K562 (cell line): ENCODE results near the gene VHLL. TPM values are rescaled to one million over a fixed set of nuclear protein-coding genes. Genes with fewer than 3 reads are reported as not detected.

Source experiments
- BCL6 ChIP-seq: fragments of 250-450 bp; sonication (Bioruptor Pico); IDR thresholded peaks from 2 replicates; pipeline ENCODE4 v1.4.0; 2020
- BHLHE40 ChIP-seq: IDR thresholded peaks from 2 replicates; pipeline ENCODE4 v1.6.1; 2011; ENCODE audit warnings: low read length, improper control_type of control experiment
- CBX1 ChIP-seq: sonication (generic); IDR thresholded peaks from 2 replicates; pipeline ENCODE4 v1.6.1; 2016; ENCODE audit warnings: antibody characterized with exemption, low read depth, mild to moderate bottlenecking
- EGR1 ChIP-seq: fragments of 450-650 bp; conservative IDR thresholded peaks from 2 replicates; pipeline ENCODE4 v1.6.1; 2017; ENCODE audit warnings: mild to moderate bottlenecking
- IRF2 ChIP-seq: sonication (generic); formaldehyde crosslinking; IDR thresholded peaks from 2 replicates; pipeline ENCODE4 v1.8.1; 2022; ENCODE audit warnings: mild to moderate bottlenecking, missing genetic modification reagents
- KLF16 ChIP-seq: IDR thresholded peaks from 2 replicates; pipeline ENCODE4 v1.6.1; 2016; ENCODE audit warnings: antibody characterized with exemption
- MEF2A ChIP-seq: IDR thresholded peaks from 2 replicates; pipeline ENCODE4 v1.6.1; 2011; ENCODE audit warnings: low read depth, mild to moderate bottlenecking, low read length, moderate library complexity; ENCODE audit not compliant: control insufficient read depth
- NCOR1 ChIP-seq: fragments of 450-650 bp; IDR thresholded peaks from 2 replicates; pipeline ENCODE4 v1.6.1; 2016; ENCODE audit warnings: mild to moderate bottlenecking, moderate library complexity
- PML ChIP-seq: IDR thresholded peaks from 2 replicates; pipeline ENCODE4 v1.6.1; 2012; ENCODE audit warnings: low read length, inconsistent platforms
- RAD21 ChIP-seq, 2 experiments: fragments of 250-450 bp in 1 of 2; fragments of 450-650 bp in 1 of 2; sonication (Bioruptor Pico) in 1 of 2; formaldehyde crosslinking in 1 of 2; IDR thresholded peaks in 1 of 2; conservative IDR thresholded peaks in 1 of 2; 2 replicates each; pipeline versions ENCODE4 v1.4.0 to v1.8.0; 2020 to 2022; ENCODE audit warnings: mild to moderate bottlenecking in 2 of 2, moderate library complexity in 1 of 2
- RBM14 ChIP-seq: fragments of 200-400 bp; formaldehyde crosslinking; IDR thresholded peaks from 2 replicates; pipeline ENCODE4 v1.6.1; 2018; ENCODE audit warnings: low read depth, mild to moderate bottlenecking, low read length, moderate library complexity, borderline replicate concordance; ENCODE audit not compliant: insufficient read depth
- RCOR1 ChIP-seq, 2 experiments: IDR thresholded peaks; 2 replicates each; pipeline ENCODE4 v1.6.1; 2012; ENCODE audit warnings: low read depth in 2 of 2, low read length in 2 of 2, borderline replicate concordance in 1 of 2, improper control_type of control experiment in 1 of 2
- TFAM ChIP-seq: fragments of 250-450 bp; sonication (Bioruptor Pico); conservative IDR thresholded peaks from 2 replicates; pipeline ENCODE4 v1.5.0; 2021; ENCODE audit warnings: mild to moderate bottlenecking, moderate library complexity
- TGIF2 ChIP-seq: sonication (generic); formaldehyde crosslinking; IDR thresholded peaks from 2 replicates; pipeline ENCODE4 v1.8.1; 2022; ENCODE audit warnings: mild to moderate bottlenecking, missing genetic modification reagents, moderate library complexity
- TOE1 ChIP-seq, 2 experiments: fragments of 450-650 bp in 1 of 2; sonication (generic) in 1 of 2; formaldehyde crosslinking in 1 of 2; IDR thresholded peaks; 2 replicates each; pipeline versions ENCODE4 v1.7.1 to v1.8.0; 2016 to 2022; ENCODE audit warnings: borderline replicate concordance in 2 of 2, mild to moderate bottlenecking in 2 of 2, antibody characterized with exemption in 1 of 2, inconsistent platforms in 1 of 2, low read depth in 1 of 2, missing genetic modification reagents in 1 of 2, moderate library complexity in 1 of 2
- polyA plus RNA-seq, 8 experiments: library from polyadenylated mRNA; depleted of rRNA in 4 of 8; stranded (reverse) in 5 of 8; unstranded in 3 of 8; fragments of >200 nt; fragmentation: Nextera tagmentation in 2 of 8; fragmentation: Illumina TruSeq in 1 of 8; extraction: Ambion mirVana in 2 of 8; extraction: Trizol in 1 of 8; gene quantifications; 2 replicates each; pipeline versions ENCODE4 v1.2.1 to v1.2.3, GENCODE V29; 2011 to 2014; ENCODE audit warnings: inconsistent platforms in 1 of 8, missing spikeins in 1 of 8
- total RNA-seq, 7 experiments: library from RNA; depleted of rRNA in 6 of 7; stranded (reverse); fragments of >200 nt in 6 of 7; fragmentation: Illumina TruSeq in 2 of 7; extraction: Trizol in 2 of 7; gene quantifications; 2 replicates each; pipeline versions ENCODE4 v1.2.1 to v1.2.3, GENCODE V29; 2011 to 2021; ENCODE audit warnings: low replicate concordance in 1 of 7
- TF ChIP-seq, protein P1 (sequence below): fragments of 250-450 bp; sonication (Bioruptor Pico); IDR thresholded peaks from 2 replicates; pipeline ENCODE4 v1.4.0; 2020; ENCODE audit warnings: mild to moderate bottlenecking
- TF ChIP-seq, protein P2 (sequence below): fragments of 250-450 bp; sonication (Bioruptor Pico); IDR thresholded peaks from 2 replicates; pipeline ENCODE4 v1.8.0; 2021; ENCODE audit warnings: moderate library complexity, mild to moderate bottlenecking, inconsistent platforms
- TF ChIP-seq, protein P3 (sequence below): sonication (generic); formaldehyde crosslinking; IDR thresholded peaks from 2 replicates; pipeline ENCODE4 v1.8.1; 2023; ENCODE audit warnings: missing genetic modification reagents, mild to moderate bottlenecking, borderline replicate concordance
- TF ChIP-seq, protein P4 (sequence below): fragments of 250-450 bp; sonication (Bioruptor Pico); IDR thresholded peaks from 2 replicates; pipeline ENCODE4 v1.8.0; 2021; ENCODE audit warnings: borderline replicate concordance, mild to moderate bottlenecking, moderate library complexity; ENCODE audit not compliant: poor library complexity, severe bottlenecking
- TF ChIP-seq, protein P5 (sequence below): sonication (generic); formaldehyde crosslinking; IDR thresholded peaks from 2 replicates; pipeline ENCODE4 v1.5.0; 2020; ENCODE audit warnings: missing genetic modification reagents

The VHLL gene
- total and polyA plus RNA-seq, 9 of the 15 experiments (the other 6 are each of a cell fraction or from before 2014, with no cell fraction given) = not detected

DNA sequence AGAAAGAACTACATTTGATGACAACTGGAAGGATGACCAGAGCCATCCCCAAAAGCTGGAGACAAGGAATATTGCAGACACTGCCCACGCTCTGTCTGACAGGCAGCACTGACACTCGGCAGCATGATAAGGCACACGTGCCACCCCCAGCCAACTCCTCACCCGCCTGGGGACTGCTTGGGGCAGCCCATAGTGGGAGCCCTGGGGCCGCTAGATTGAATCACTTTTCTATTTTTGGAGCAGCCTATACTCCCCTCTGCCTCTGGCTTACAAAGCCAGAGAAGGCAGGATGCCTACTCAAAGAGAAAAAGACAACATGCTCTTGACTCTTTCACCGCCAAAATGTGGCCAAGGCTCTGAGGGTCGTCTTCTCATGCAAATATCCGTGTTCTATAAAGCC is 17.8 kb downstream of the VHLL start (continued):
- TF ChIP-seq, protein P1, sequence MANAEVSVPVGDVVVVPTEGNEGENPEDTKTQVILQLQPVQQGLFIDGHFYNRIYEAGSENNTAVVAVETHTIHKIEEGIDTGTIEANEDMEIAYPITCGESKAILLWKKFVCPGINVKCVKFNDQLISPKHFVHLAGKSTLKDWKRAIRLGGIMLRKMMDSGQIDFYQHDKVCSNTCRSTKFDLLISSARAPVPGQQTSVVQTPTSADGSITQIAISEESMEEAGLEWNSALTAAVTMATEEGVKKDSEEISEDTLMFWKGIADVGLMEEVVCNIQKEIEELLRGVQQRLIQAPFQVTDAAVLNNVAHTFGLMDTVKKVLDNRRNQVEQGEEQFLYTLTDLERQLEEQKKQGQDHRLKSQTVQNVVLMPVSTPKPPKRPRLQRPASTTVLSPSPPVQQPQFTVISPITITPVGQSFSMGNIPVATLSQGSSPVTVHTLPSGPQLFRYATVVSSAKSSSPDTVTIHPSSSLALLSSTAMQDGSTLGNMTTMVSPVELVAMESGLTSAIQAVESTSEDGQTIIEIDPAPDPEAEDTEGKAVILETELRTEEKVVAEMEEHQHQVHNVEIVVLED (CRISPR knock-in tag) = no peak
- TF ChIP-seq, protein P2, sequence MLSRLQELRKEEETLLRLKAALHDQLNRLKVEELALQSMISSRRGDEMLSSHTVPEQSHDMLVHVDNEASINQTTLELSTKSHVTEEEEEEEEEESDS (CRISPR knock-in tag) = no peak
- TF ChIP-seq TFAM (CRISPR knock-in tag) = no peak
- TF ChIP-seq, protein P3, sequence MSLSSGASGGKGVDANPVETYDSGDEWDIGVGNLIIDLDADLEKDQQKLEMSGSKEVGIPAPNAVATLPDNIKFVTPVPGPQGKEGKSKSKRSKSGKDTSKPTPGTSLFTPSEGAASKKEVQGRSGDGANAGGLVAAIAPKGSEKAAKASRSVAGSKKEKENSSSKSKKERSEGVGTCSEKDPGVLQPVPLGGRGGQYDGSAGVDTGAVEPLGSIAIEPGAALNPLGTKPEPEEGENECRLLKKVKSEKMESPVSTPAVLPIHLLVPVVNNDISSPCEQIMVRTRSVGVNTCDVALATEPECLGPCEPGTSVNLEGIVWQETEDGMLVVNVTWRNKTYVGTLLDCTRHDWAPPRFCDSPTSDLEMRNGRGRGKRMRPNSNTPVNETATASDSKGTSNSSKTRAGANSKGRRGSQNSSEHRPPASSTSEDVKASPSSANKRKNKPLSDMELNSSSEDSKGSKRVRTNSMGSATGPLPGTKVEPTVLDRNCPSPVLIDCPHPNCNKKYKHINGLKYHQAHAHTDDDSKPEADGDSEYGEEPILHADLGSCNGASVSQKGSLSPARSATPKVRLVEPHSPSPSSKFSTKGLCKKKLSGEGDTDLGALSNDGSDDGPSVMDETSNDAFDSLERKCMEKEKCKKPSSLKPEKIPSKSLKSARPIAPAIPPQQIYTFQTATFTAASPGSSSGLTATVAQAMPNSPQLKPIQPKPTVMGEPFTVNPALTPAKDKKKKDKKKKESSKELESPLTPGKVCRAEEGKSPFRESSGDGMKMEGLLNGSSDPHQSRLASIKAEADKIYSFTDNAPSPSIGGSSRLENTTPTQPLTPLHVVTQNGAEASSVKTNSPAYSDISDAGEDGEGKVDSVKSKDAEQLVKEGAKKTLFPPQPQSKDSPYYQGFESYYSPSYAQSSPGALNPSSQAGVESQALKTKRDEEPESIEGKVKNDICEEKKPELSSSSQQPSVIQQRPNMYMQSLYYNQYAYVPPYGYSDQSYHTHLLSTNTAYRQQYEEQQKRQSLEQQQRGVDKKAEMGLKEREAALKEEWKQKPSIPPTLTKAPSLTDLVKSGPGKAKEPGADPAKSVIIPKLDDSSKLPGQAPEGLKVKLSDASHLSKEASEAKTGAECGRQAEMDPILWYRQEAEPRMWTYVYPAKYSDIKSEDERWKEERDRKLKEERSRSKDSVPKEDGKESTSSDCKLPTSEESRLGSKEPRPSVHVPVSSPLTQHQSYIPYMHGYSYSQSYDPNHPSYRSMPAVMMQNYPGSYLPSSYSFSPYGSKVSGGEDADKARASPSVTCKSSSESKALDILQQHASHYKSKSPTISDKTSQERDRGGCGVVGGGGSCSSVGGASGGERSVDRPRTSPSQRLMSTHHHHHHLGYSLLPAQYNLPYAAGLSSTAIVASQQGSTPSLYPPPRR (CRISPR knock-in tag) = no peak
- peak; percentile 100 for TF ChIP-seq TGIF2
- TF ChIP-seq EGR1 = peak; percentile 81
- TF ChIP-seq RAD21 (CRISPR knock-in tag; conservative IDR thresholded peaks at IDR 0.05 in 1 of 2, IDR thresholded peaks at IDR 0.05 in 1 of 2) = 0 out of 4 replicates have a peak, but pooled peaks of 1 of the 2 experiments have one; percentile 6
- no peak for TF ChIP-seq CBX1
- no peak for TF ChIP-seq IRF2 (CRISPR knock-in tag)
- no peak for TF ChIP-seq BCL6 (CRISPR knock-in tag)
- no peak for TF ChIP-seq TOE1 (IDR thresholded peaks at IDR 0.05; ENCODE audit: borderline replicate concordance)
- TF ChIP-seq TOE1 (CRISPR knock-in tag; IDR thresholded peaks at IDR 0.05; ENCODE audit: borderline replicate concordance, low read depth) = no peak
- peak; percentile 97 for TF ChIP-seq BHLHE40
- peak in 1 of 2 experiments; percentile 52; a peak in 1 of 4 replicates for TF ChIP-seq RCOR1 (IDR thresholded peaks at IDR 0.05; ENCODE audit: borderline replicate concordance in 1 of 2, low read depth in 2 of 2, low read length in 2 of 2)
- TF ChIP-seq, protein P4, sequence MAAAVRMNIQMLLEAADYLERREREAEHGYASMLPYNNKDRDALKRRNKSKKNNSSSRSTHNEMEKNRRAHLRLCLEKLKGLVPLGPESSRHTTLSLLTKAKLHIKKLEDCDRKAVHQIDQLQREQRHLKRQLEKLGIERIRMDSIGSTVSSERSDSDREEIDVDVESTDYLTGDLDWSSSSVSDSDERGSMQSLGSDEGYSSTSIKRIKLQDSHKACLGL = peak; percentile 87
- no peak for TF ChIP-seq KLF16
- TF ChIP-seq RBM14 = no peak
- TF ChIP-seq, protein P5, sequence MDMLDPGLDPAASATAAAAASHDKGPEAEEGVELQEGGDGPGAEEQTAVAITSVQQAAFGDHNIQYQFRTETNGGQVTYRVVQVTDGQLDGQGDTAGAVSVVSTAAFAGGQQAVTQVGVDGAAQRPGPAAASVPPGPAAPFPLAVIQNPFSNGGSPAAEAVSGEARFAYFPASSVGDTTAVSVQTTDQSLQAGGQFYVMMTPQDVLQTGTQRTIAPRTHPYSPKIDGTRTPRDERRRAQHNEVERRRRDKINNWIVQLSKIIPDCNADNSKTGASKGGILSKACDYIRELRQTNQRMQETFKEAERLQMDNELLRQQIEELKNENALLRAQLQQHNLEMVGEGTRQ (CRISPR knock-in tag) = peak; percentile 65
- TF ChIP-seq MEF2A = peak; percentile 99
- peak; percentile 51 for TF ChIP-seq NCOR1
- TF ChIP-seq PML = 0 out of 2 replicates have a peak, but pooled peaks have one; percentile 18
